H9 (cell line): Measurements from ENCODE around the gene TMEM125. TPM values are rescaled to one million over a fixed set of nuclear protein-coding genes. Genes with fewer than 3 reads are reported as not detected.

Experiments used
- DNase-seq: peaks from one replicate; pipeline ENCODE4 v3.0.0-alpha.2; 2017
- H2AFZ ChIP-seq: one replicate; pipeline ENCODE4 v1.6.1; 2013; ENCODE audit warnings: mild to moderate bottlenecking, low read length, control low read depth, moderate library complexity
- H2AK5ac ChIP-seq: 2 replicates; pipeline ENCODE4 v1.6.1; 2013; ENCODE audit warnings: low read length, control low read depth, mixed read lengths; ENCODE audit not compliant: insufficient read length
- H2BK120ac ChIP-seq: one replicate; pipeline ENCODE4 v1.6.1; 2013; ENCODE audit warnings: low read depth, mild to moderate bottlenecking, low read length, control low read depth, inconsistent platforms; ENCODE audit not compliant: poor library complexity, severe bottlenecking
- H2BK12ac ChIP-seq: 2 replicates; pipeline ENCODE4 v1.6.1; 2013; ENCODE audit warnings: low read length, control low read depth, mixed read lengths, low read depth; ENCODE audit not compliant: insufficient read length
- H2BK15ac ChIP-seq: 2 replicates; pipeline ENCODE4 v1.6.1; 2013; ENCODE audit warnings: low read depth, low read length, control low read depth
- H2BK20ac ChIP-seq: one replicate; pipeline ENCODE4 v1.6.1; 2013; ENCODE audit warnings: low read depth, mild to moderate bottlenecking, low read length, control low read depth, inconsistent platforms; ENCODE audit not compliant: poor library complexity, severe bottlenecking
- H2BK5ac ChIP-seq: 2 replicates; pipeline ENCODE4 v1.6.1; 2013; ENCODE audit warnings: low read length, control low read depth, mixed read lengths; ENCODE audit not compliant: insufficient read length
- H3K14ac ChIP-seq: 2 replicates; pipeline ENCODE4 v1.6.1; 2013; ENCODE audit warnings: low read length, control low read depth; ENCODE audit not compliant: insufficient read depth
- H3K18ac ChIP-seq: 2 replicates; pipeline ENCODE4 v1.6.1; 2013; ENCODE audit warnings: low read depth, mild to moderate bottlenecking, mixed read lengths, low read length, control low read depth; ENCODE audit not compliant: insufficient read length
- H3K23ac ChIP-seq: 2 replicates; pipeline ENCODE4 v1.6.1; 2013; ENCODE audit warnings: low read length, control low read depth, mixed read lengths, low read depth; ENCODE audit not compliant: insufficient read length
- H3K23me2 ChIP-seq: 2 replicates; pipeline ENCODE4 v1.6.1; 2013; ENCODE audit warnings: low read depth, mild to moderate bottlenecking, mixed read lengths, low read length, control low read depth; ENCODE audit not compliant: insufficient read length, poor library complexity, severe bottlenecking
- H3K27ac ChIP-seq: 2 replicates; pipeline ENCODE4 v1.5.1; 2013; ENCODE audit warnings: low read length, control low read depth, mixed read lengths, low read depth; ENCODE audit not compliant: insufficient read length
- H3K27me3 ChIP-seq: 2 replicates; pipeline ENCODE4 v1.6.1; 2013; ENCODE audit warnings: low read length, control low read depth, inconsistent platforms; ENCODE audit not compliant: insufficient read depth
- H3K4ac ChIP-seq: 2 replicates; pipeline ENCODE4 v1.6.1; 2013; ENCODE audit warnings: low read depth, mild to moderate bottlenecking, control low read depth, inconsistent platforms, low read length, moderate library complexity
- H3K4me1 ChIP-seq: 2 replicates; pipeline ENCODE4 v1.6.1; 2013; ENCODE audit warnings: low read length, control low read depth, inconsistent platforms; ENCODE audit not compliant: insufficient read depth
- H3K4me2 ChIP-seq: 2 replicates; pipeline ENCODE4 v1.6.1; 2013; ENCODE audit warnings: low read length, control low read depth, mixed read lengths; ENCODE audit not compliant: insufficient read length, insufficient read depth
- H3K56ac ChIP-seq: 2 replicates; pipeline ENCODE4 v1.6.1; 2013; ENCODE audit warnings: low read depth, mild to moderate bottlenecking, mixed read lengths, low read length, control low read depth; ENCODE audit not compliant: insufficient read length
- H3K79me1 ChIP-seq: 2 replicates; pipeline ENCODE4 v1.6.1; 2013; ENCODE audit warnings: low read depth, mild to moderate bottlenecking, moderate library complexity, low read length, control low read depth, inconsistent platforms; ENCODE audit not compliant: insufficient read depth, poor library complexity, severe bottlenecking
- H3K79me2 ChIP-seq: 2 replicates; pipeline ENCODE4 v1.6.1; 2013; ENCODE audit warnings: low read length, control low read depth, inconsistent platforms; ENCODE audit not compliant: insufficient read depth
- H3K9ac ChIP-seq: 2 replicates; pipeline ENCODE4 v1.6.1; 2013; ENCODE audit warnings: low read length, control low read depth, mixed read lengths; ENCODE audit not compliant: insufficient read length; ENCODE audit errors: extremely low read depth
- H3K9me3 ChIP-seq: one replicate; pipeline ENCODE4 v1.6.1; 2013; ENCODE audit warnings: low read depth, low read length, inconsistent platforms; ENCODE audit not compliant: control insufficient read depth
- H3T11ph ChIP-seq: one replicate; pipeline ENCODE4 v1.6.1; 2013; ENCODE audit warnings: mild to moderate bottlenecking, low read length, control low read depth, inconsistent platforms
- H4K20me1 ChIP-seq: one replicate; pipeline ENCODE4 v1.6.1; 2013; ENCODE audit not compliant: control insufficient read depth, insufficient read length, insufficient read depth
- H4K5ac ChIP-seq: 2 replicates; pipeline ENCODE4 v1.6.1; 2013; ENCODE audit warnings: low read depth, mild to moderate bottlenecking, mixed read lengths, low read length, control low read depth; ENCODE audit not compliant: insufficient read length
- H4K8ac ChIP-seq: replicated peaks from 2 replicates; pipeline ENCODE4 v1.6.1; 2013; ENCODE audit warnings: low read length, control low read depth, mixed read lengths, low read depth; ENCODE audit not compliant: insufficient read length
- H4K91ac ChIP-seq: 2 replicates; pipeline ENCODE4 v1.6.1; 2013; ENCODE audit warnings: low read depth, mild to moderate bottlenecking, moderate library complexity, mixed read lengths, low read length, control low read depth; ENCODE audit not compliant: insufficient read length
- H3K27ac Mint-ChIP-seq, 3 experiments: 2 replicates in 2 of 3; 3 replicates in 1 of 3; pipeline ENCODE4 v1.8.0; 2020 to 2021; ENCODE audit warnings: mixed read lengths in 3 of 3, mild to moderate bottlenecking in 1 of 3, moderate library complexity in 1 of 3
- H3K27me3 Mint-ChIP-seq: 2 replicates; pipeline ENCODE4 v1.8.0; 2021; ENCODE audit warnings: low read depth, mild to moderate bottlenecking, moderate library complexity, mixed read lengths
- H3K36me3 Mint-ChIP-seq, 3 experiments: 2 replicates in 2 of 3; 3 replicates in 1 of 3; pipeline ENCODE4 v1.8.0; 2020 to 2021; ENCODE audit warnings: low read depth in 3 of 3, mixed read lengths in 3 of 3; ENCODE audit not compliant: insufficient read depth in 1 of 3
- H3K4me1 Mint-ChIP-seq, 2 experiments: 2 replicates each; pipeline ENCODE4 v1.8.0; 2020; ENCODE audit warnings: mixed read lengths in 2 of 2
- H3K4me3 Mint-ChIP-seq, 2 experiments: 2 replicates in 1 of 2; 3 replicates in 1 of 2; pipeline ENCODE4 v1.8.0; 2020 to 2021; ENCODE audit warnings: mild to moderate bottlenecking in 2 of 2, mixed read lengths in 2 of 2, moderate library complexity in 1 of 2
- H3K9me3 Mint-ChIP-seq, 2 experiments: 2 replicates in 1 of 2; 3 replicates in 1 of 2; pipeline ENCODE4 v1.8.0; 2020; ENCODE audit warnings: mild to moderate bottlenecking in 2 of 2, mixed read lengths in 2 of 2, moderate library complexity in 1 of 2
- CTCF ChIP-seq: fragments of 200-600 bp; sonication (generic); conservative IDR thresholded peaks from 3 replicates; pipeline ENCODE4 v1.8.0; 2021; ENCODE audit warnings: antibody characterized with exemption, mild to moderate bottlenecking
- WGBS: extraction: QIAGEN DNeasy Blood & Tissue Kit; methylation state at CpG from one replicate; pipeline ENCODE4 v1.1.7; 2013; ENCODE audit warnings: missing lambda C conversion rate, low lambda C conversion rate, mixed read lengths; ENCODE audit not compliant: insufficient read length; ENCODE audit errors: extremely low coverage; 5-methylcytosine and 5-hydroxymethylcytosine counted together
- total RNA-seq: library from RNA; stranded (reverse); gene quantifications from 2 replicates; pipeline ENCODE4 v1.2.1, GENCODE V29; 2021

TMEM125 gene
- total RNA-seq, 1 experiment from 2014 or later: 19.6 TPM

DNA sequence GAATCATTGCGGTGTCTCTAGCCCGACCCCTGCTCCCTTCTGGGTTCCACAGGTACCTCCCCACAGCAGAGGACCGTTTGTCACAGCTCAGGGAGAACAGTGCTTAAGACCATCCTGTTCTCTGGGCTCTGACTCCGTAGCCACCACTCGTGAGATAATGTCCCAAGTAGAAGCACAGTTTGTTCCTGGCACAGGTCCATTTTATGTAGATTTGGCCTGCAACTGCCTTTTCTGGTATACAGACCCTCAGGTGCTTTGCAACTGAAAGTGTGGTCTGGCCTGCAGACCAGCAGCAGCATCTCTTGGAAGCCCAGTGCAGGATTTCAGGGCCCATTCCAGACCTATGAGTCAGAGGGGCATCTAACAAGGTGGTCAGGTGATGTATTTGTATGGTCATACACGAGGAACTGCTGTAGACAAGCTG is 28.4 kb upstream of the TMEM125 start:
- no peak for TF ChIP-seq CTCF
- H3K79me1 ChIP-seq: no peaks in the 10 kb centered on the region
- H2AK5ac ChIP-seq: no peak overlapping the region
- H2BK12ac ChIP-seq: no peak overlapping the region
- no peak overlapping the region for H2BK120ac ChIP-seq
- no peak overlapping the region for H2BK15ac ChIP-seq
- H3K4ac ChIP-seq: no peak overlapping the region
- no peak overlapping the region for H3T11ph ChIP-seq
- no peaks in the 10 kb centered on the region for H4K20me1 ChIP-seq
- no peak overlapping the region for H3K9ac ChIP-seq
- H2BK20ac ChIP-seq: no peak overlapping the region
- DNase-seq: no peak
- no peak overlapping the region for H2AFZ ChIP-seq
- no peaks in the 10 kb centered on the region for H3K27me3 ChIP-seq
- WGBS: no CpG with 5 or more reads among the region's 6 CpGs
- H3K4me2 ChIP-seq: no peak overlapping the region
- Mint-ChIP-seq H3K4me1 (peaks cover 0 to 3% of the 10 kb centered on the region in 2 experiments; a peak in 2 of 4 replicates), H3K36me3 (peaks cover 2 to 3% (median 2%) of the 10 kb centered on the region in 3 experiments; a peak in 4 of 7 replicates), H3K27ac (no peak overlapping the region), H3K27me3 (peaks cover 4% of the 10 kb centered on the region; the same call in 1 of the 2 replicates), H3K9me3 (peaks cover 23 to 37% of the 10 kb centered on the region in 2 experiments), H3K4me3 (no peak overlapping the region)
- H3K4me1 ChIP-seq: peaks cover 3% of the 10 kb centered on the region; the same call in 1 of the 2 replicates
- H4K8ac ChIP-seq: no peak overlapping the region
- H3K18ac ChIP-seq: no peak overlapping the region
- no peaks in the 10 kb centered on the region for H3K79me2 ChIP-seq
- H3K23ac ChIP-seq: no peak overlapping the region
- no peak overlapping the region for H4K5ac ChIP-seq
- H2BK5ac ChIP-seq: no peak overlapping the region
- no peak overlapping the region; the same call in 1 of the 2 replicates for H3K14ac ChIP-seq
- H3K23me2 ChIP-seq: no peaks in the 10 kb centered on the region
- no peak overlapping the region for H4K91ac ChIP-seq
- H3K27ac ChIP-seq: no peak overlapping the region
- no peaks in the 10 kb centered on the region for H3K9me3 ChIP-seq
- no peak overlapping the region for H3K56ac ChIP-seq
